Sigmoid colon (tissue), 7 donors: ENCODE measurements around the gene ISCU. TPM values are rescaled to one million over a fixed set of nuclear protein-coding genes. Genes with fewer than 3 reads are reported as not detected.

Experiments
- DNase-seq: peaks from one replicate; pipeline ENCODE4 v3.0.0-alpha.2; 2019
- H3K27ac ChIP-seq, 4 donors: fragments of 200-600 bp; sonication (generic); one replicate each; pipeline ENCODE4 v1.5.1; 2016 to 2019; ENCODE audit warnings: mild to moderate bottlenecking in 1 of 4
- H3K27me3 ChIP-seq, 3 donors: fragments of 200-600 bp; sonication (generic); one replicate each; pipeline ENCODE4 v1.5.1; 2019; ENCODE audit warnings: mild to moderate bottlenecking in 1 of 3
- H3K36me3 ChIP-seq, 4 donors: fragments of 200-600 bp; sonication (generic); one replicate each; pipeline ENCODE4 v1.5.1; 2016 to 2019
- H3K4me1 ChIP-seq, 4 donors: fragments of 200-600 bp; sonication (generic); one replicate each; pipeline ENCODE4 v1.5.1; 2017 to 2019
- H3K4me3 ChIP-seq, 4 donors: fragments of 200-600 bp; sonication (generic); one replicate each; pipeline ENCODE4 v1.5.1; 2017 to 2019; ENCODE audit warnings: mild to moderate bottlenecking in 2 of 4, moderate library complexity in 1 of 4
- H3K9me3 ChIP-seq, 4 donors: fragments of 200-600 bp in 3 of 4; sonication (generic) in 3 of 4; one replicate each; pipeline versions ENCODE4 v1.5.1 to v1.6.1; 2013 to 2019
- CTCF ChIP-seq, 4 experiments: fragments of 450-650 bp in 3 of 4; fragments of 200-600 bp in 1 of 4; IDR thresholded peaks; one replicate each; pipeline ENCODE4 v1.5.1; 2016 to 2019; ENCODE audit warnings: antibody characterized with exemption in 4 of 4, mild to moderate bottlenecking in 3 of 4, moderate library complexity in 2 of 4
- EP300 ChIP-seq, 4 donors: sonication (generic); formaldehyde crosslinking; IDR thresholded peaks; one replicate each; pipeline ENCODE4 v1.6.1; 2017; ENCODE audit warnings: antibody characterized with exemption in 4 of 4
- POLR2A ChIP-seq, 2 donors: fragments of 450-650 bp; IDR thresholded peaks; one replicate each; pipeline ENCODE4 v1.6.1; 2016; ENCODE audit warnings: antibody characterized with exemption in 2 of 2, mild to moderate bottlenecking in 2 of 2, moderate library complexity in 2 of 2
- POLR2AphosphoS5 ChIP-seq, 4 donors: sonication (generic); formaldehyde crosslinking; IDR thresholded peaks; one replicate each; pipeline ENCODE4 v1.6.1; 2017; ENCODE audit warnings: antibody characterized with exemption in 4 of 4
- WGBS, 2 donors: extraction: QIAGEN DNeasy Blood & Tissue Kit; methylation state at CpG; one replicate each; pipeline ENCODE4 v1.1.7; 2013; 5-methylcytosine and 5-hydroxymethylcytosine counted together
- intact Hi-C: fragments of 100-400 bp; cut with DNase I; formaldehyde crosslinking; loops from one replicate; pipeline ENCODE4 v1.15.1; 2023
- polyA plus RNA-seq, 3 donors: library from polyadenylated mRNA; stranded (reverse); fragments of 200-250 nt; gene quantifications; one replicate each; pipeline ENCODE4 v1.2.3, GENCODE V29; 2013
- total RNA-seq, 4 donors: library from RNA; depleted of rRNA; stranded (reverse); fragments of >200 nt; gene quantifications; one replicate each; pipeline ENCODE4 v1.1.0, GENCODE V29; 2016
- donor health status: healthy with polysubstance abuse.
- donor health status: Bipolar disorder and iron deficiency.
- donor health status: healthy.

Gene ISCU
- total and polyA plus RNA-seq, 7 donors = 117 to 294 (median 237) TPM

GRCh38 chr12:108578264-108578663 lies 15.9 kb downstream of the ISCU start:
- intact Hi-C loops = no loop called here
- no peaks in the 10 kb centered on the region for H3K27me3 ChIP-seq
- H3K36me3 ChIP-seq = no peaks in the 10 kb centered on the region
- no peak for DNase-seq
- 57 to 98% methylated on average over 2 of the region's 2 CpGs for WGBS, 2 donors
- H3K4me3 ChIP-seq = no peak overlapping the region
- no peaks in the 10 kb centered on the region for H3K9me3 ChIP-seq
- peaks cover 0 to 2% (median 0%) of the 10 kb centered on the region in 4 donors for H3K4me1 ChIP-seq
- no peak overlapping the region for H3K27ac ChIP-seq
- TF ChIP-seq POLR2AphosphoS5 (IDR thresholded peaks at IDR 0.05) = no peak
- no peak for TF ChIP-seq POLR2A (IDR thresholded peaks at IDR 0.05)
- TF ChIP-seq CTCF (IDR thresholded peaks at IDR 0.05) = no peak
- no peak for TF ChIP-seq EP300 (IDR thresholded peaks at IDR 0.05)

- Histone ChIP-seq H3K4me3 (no peak overlapping the region), H3K36me3 (no peaks in the 10 kb centered on the region), H3K9me3 (no peaks in the 10 kb centered on the region), H3K27me3 (no peaks in the 10 kb centered on the region), H3K4me1 (no peaks in the 10 kb centered on the region), H3K27ac (no peak overlapping the region)
- DNase-seq = no peak
- intact Hi-C loops = no loop called here
- 93 to 97% methylated on average over 3 of the region's 3 CpGs for WGBS, 2 donors
- TF ChIP-seq CTCF (IDR thresholded peaks at IDR 0.05) (no peak), POLR2A (IDR thresholded peaks at IDR 0.05) (no peak), EP300 (IDR thresholded peaks at IDR 0.05) (no peak), POLR2AphosphoS5 (IDR thresholded peaks at IDR 0.05) (no peak)
Observed at GRCh38 chr12:108578813-108579212, 16.4 kb downstream of the ISCU start.

GRCh38 chr12:108580531-108580930 lies 18.1 kb downstream of the ISCU start:
- intact Hi-C loops = no loop called here
- Histone ChIP-seq H3K27me3 (no peaks in the 10 kb centered on the region), H3K27ac (peak overlapping the region in 2 of 4 donors; percentile 3 to 34), H3K36me3 (no peaks in the 10 kb centered on the region), H3K4me1 (no peaks in the 10 kb centered on the region), H3K4me3 (no peak overlapping the region), H3K9me3 (no peaks in the 10 kb centered on the region)
- 65 to 83% methylated on average over 3 of the region's 3 CpGs for WGBS, 2 donors
- DNase-seq = no peak
- no peak for TF ChIP-seq CTCF (IDR thresholded peaks at IDR 0.05)
- TF ChIP-seq POLR2A (IDR thresholded peaks at IDR 0.05) = no peak
- TF ChIP-seq POLR2AphosphoS5 (IDR thresholded peaks at IDR 0.05) = peak in 2 of 4 donors; percentile 9 to 14
- no peak for TF ChIP-seq EP300 (IDR thresholded peaks at IDR 0.05)

GRCh38 chr12:108581311-108582227 lies 19.2 kb downstream of the ISCU start:
- H3K4me1 ChIP-seq = no peaks in the 10 kb centered on the region
- no peak overlapping the region for H3K4me3 ChIP-seq
- peak overlapping the region in 3 of 4 donors; percentile 34 to 51 (median 42) for H3K27ac ChIP-seq
- H3K27me3 ChIP-seq = no peaks in the 10 kb centered on the region
- intact Hi-C loops = no loop called here
- no peaks in the 10 kb centered on the region for H3K36me3 ChIP-seq
- no peaks in the 10 kb centered on the region for H3K9me3 ChIP-seq
- DNase-seq = no peak
- WGBS, 2 donors = 90 to 91% methylated on average over 33 of the region's 33 CpGs
- TF ChIP-seq EP300 (IDR thresholded peaks at IDR 0.05) (no peak), CTCF (IDR thresholded peaks at IDR 0.05) (no peak), POLR2A (IDR thresholded peaks at IDR 0.05) (no peak), POLR2AphosphoS5 (IDR thresholded peaks at IDR 0.05) (no peak)
